ENCODE measurements around the gene ACTR6.

The ACTR6 gene

DNA sequence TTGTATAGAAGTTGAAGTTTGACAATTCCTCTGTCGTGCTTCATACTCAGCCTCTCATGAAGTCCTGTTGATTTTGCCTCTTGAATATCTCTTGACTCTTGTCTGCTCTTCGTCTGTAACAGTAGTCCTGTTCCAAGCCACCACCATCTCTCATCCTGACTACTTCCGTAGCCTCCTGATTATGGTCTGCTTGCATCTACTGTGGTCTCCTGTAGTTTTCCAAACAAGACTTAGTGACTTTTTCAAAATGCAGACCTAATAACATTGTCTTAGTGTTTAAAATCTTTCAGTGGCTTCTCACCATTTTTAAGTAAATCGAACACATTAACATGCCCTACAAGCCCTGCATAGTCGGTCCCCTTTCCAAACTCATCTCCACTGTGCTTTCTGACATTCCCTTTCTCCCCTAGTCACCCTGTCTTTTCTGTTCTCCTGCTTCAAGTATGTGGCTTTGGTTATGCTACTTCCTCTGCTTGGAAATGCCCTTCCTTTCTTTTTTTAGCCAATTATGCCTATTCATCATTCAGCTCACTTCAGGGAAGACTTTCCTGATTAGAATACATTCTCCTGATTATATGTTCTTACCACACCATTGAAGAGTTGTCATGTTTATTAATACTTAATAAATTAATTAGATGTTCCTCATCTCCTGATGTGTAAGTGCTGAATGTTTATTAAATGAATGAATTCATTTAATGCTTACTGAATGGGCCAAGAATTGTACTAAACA lies 68.4 kb downstream of the ACTR6 start:
- no peak for DNase-seq

DNA sequence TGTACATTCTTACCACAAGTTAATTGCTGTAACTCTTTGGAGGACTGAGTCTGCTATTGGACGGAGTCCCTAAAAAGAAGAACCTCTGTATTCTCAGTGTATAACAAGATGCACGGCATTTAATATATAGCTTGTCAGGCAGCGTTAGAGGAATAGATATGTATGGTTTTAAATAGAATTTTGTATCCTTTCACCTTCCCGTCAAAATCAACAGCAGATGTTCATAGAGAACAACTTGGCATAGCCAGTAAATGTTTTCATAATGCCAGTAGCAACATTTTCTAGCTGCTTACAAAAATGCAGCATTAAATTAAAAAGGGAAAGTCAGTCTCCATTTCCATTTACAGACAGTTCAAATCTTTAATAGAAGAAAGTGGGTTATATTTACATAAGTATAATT lies 73.2 kb downstream of the ACTR6 start:
- no peak for DNase-seq
